NCI-H510A (cell line): Measurements from ENCODE around the gene SLC2A13.
"Not testable (repeated sequence)": the region's sequence is repeated elsewhere in the genome, so short reads cannot be mapped to it uniquely, and the experiment has no call there.

Experiments used
- DNase-seq: peaks from one replicate; lab custom pipeline; 2025; lab: John Stamatoyannopoulos, UW

Gene SLC2A13

GRCh38 chr12:40104461-40105264, 1.2 kb downstream of the SLC2A13 start:
- DNase-seq = no peak

- no peak for DNase-seq
Observed at GRCh38 chr12:40103043-40103442, 2.8 kb downstream of the SLC2A13 start.

- DNase-seq = no peak
Observed at GRCh38 chr12:40101747-40102146, 4.1 kb downstream of the SLC2A13 start.

GRCh38 chr12:40099423-40099853, 6.4 kb downstream of the SLC2A13 start:
- no peak for DNase-seq

- DNase-seq = no peak
Observed at GRCh38 chr12:40098406-40099145, 7.3 kb downstream of the SLC2A13 start.

- no peak for DNase-seq
Observed at GRCh38 chr12:40093512-40093911, 12.4 kb downstream of the SLC2A13 start.

GRCh38 chr12:40086471-40086870, 19.4 kb downstream of the SLC2A13 start:
- DNase-seq = no peak

GRCh38 chr12:40078266-40078665, 27.6 kb downstream of the SLC2A13 start:
- DNase-seq = no peak

- DNase-seq = no peak
Observed at GRCh38 chr12:40075458-40075857, 30.4 kb downstream of the SLC2A13 start.

- DNase-seq = no peak
Observed at GRCh38 chr12:40068416-40068815, 37.5 kb downstream of the SLC2A13 start.

GRCh38 chr12:40065636-40066035, 40.2 kb downstream of the SLC2A13 start:
- DNase-seq = no peak

GRCh38 chr12:40063414-40063813, 42.5 kb downstream of the SLC2A13 start:
- no peak for DNase-seq

GRCh38 chr12:40058721-40059190, 47.1 kb downstream of the SLC2A13 start:
- DNase-seq = no peak

GRCh38 chr12:40056373-40056772, 49.5 kb downstream of the SLC2A13 start:
- no peak for DNase-seq

GRCh38 chr12:40055776-40056175, 50.1 kb downstream of the SLC2A13 start:
- DNase-seq = no peak

GRCh38 chr12:40055228-40055579, 50.7 kb downstream of the SLC2A13 start:
- no peak for DNase-seq

GRCh38 chr12:40054555-40055227, 51.2 kb downstream of the SLC2A13 start:
- DNase-seq = no peak

- no peak for DNase-seq
Observed at GRCh38 chr12:40049268-40049667, 56.6 kb downstream of the SLC2A13 start.

- not testable (repeated sequence) for DNase-seq
Observed at GRCh38 chr12:40047002-40047401, 58.9 kb downstream of the SLC2A13 start.

GRCh38 chr12:40045656-40046055, 60.2 kb downstream of the SLC2A13 start:
- DNase-seq = no peak

- no peak for DNase-seq
Observed at GRCh38 chr12:40044396-40044795, 61.5 kb downstream of the SLC2A13 start.

GRCh38 chr12:40039598-40039997, 66.3 kb downstream of the SLC2A13 start:
- no peak for DNase-seq

GRCh38 chr12:40038619-40039018, 67.3 kb downstream of the SLC2A13 start:
- DNase-seq = no peak
